ENCODE results near the gene MYLK.

DNA sequence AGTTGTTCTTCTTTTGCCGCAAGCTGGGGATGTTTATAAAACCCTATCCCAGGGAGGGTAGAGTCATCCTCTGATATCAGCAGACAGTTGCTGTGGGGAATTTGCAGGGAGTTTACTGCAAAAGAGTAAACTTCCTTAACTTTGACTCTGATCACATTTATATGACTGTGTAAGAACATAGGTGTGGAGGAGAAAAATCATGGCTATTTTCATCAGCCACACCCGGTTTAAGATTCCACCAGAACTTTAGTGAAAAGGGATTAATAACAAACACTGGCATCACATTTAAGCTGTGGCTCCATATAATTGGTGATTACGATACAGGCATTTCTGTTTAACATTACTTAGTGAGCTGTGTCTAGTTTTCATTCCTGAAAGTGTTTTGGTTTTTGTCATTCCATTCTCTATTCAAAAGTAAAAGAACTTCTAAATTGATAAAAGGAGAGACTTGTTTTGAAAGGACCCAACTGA lies 143.1 kb downstream of the MYLK start:
- TF ChIP-seq CTCF (IDR thresholded peaks at IDR 0.05; ENCODE audit: poor library complexity) (no peak), EZH2phosphoT487 (IDR thresholded peaks at IDR 0.05; ENCODE audit: low read depth, severe bottlenecking, unreplicated experiment) (no peak)
